Endothelial cell of umbilical vein (primary cell): Measurements from ENCODE around the gene TMEM250. TPM values are rescaled to one million over a fixed set of nuclear protein-coding genes. Genes with fewer than 3 reads are reported as not detected.

Experiments
- BruUV-seq: library from RNA; stranded (reverse); fragments of 400-500 nt; replicated peaks from 2 replicates; lab custom pipeline; 2021; lab: Mats Ljungman, UMichigan
- CTCF ChIA-PET: fragments of 300-600, 350-600 bp; sonication (Branson Sonifier 250); formaldehyde crosslinking; loops from one replicate; lab custom pipeline; 2021; ENCODE audit warnings: antibody characterized with exemption, inconsistent platforms; lab: Charles Lee
- POLR2A ChIA-PET: fragments of 300-600, 350-600 bp; sonication (Branson Sonifier 250); formaldehyde crosslinking; loops from one replicate; lab custom pipeline; 2021; ENCODE audit warnings: antibody characterized with exemption, inconsistent platforms; lab: Charles Lee
- DNase-seq: peaks from one replicate; pipeline ENCODE4 v3.0.0-alpha.2; 2011; ENCODE audit warnings: low read depth, low spot score
- FAIRE-seq: peaks from 2 replicates; lab custom pipeline; 2011; peaks lifted over from hg19 to GRCh38; lab: Jason Lieb, UNC
- H2AFZ ChIP-seq: 2 replicates; pipeline ENCODE4 v1.6.0; 2012; ENCODE audit warnings: low read depth, low read length, control low read depth, inconsistent platforms
- H3K27ac ChIP-seq: 2 replicates; pipeline ENCODE4 v1.5.1; 2011; ENCODE audit warnings: low read depth, mild to moderate bottlenecking, control low read depth, low read length, moderate library complexity; ENCODE audit not compliant: insufficient read depth
- H3K27me3 ChIP-seq, 2 experiments: 2 replicates each; pipeline versions ENCODE4 v1.6.0 to v1.6.1; 2011; ENCODE audit warnings: low read length in 2 of 2, mixed read lengths in 1 of 2; ENCODE audit not compliant: control insufficient read depth in 2 of 2, insufficient read depth in 2 of 2
- H3K36me3 ChIP-seq, 2 experiments: 2 replicates in 1 of 2; 3 replicates in 1 of 2; pipeline ENCODE4 v1.5.1; 2011; ENCODE audit warnings: low read length in 2 of 2, mild to moderate bottlenecking in 1 of 2, moderate library complexity in 1 of 2; ENCODE audit not compliant: control insufficient read depth in 2 of 2, insufficient read depth in 2 of 2; ENCODE audit errors: extremely low read depth in 1 of 2
- H3K4me1 ChIP-seq: 3 replicates; pipeline ENCODE4 v1.5.1; 2011; ENCODE audit warnings: mild to moderate bottlenecking, low read length; ENCODE audit not compliant: control insufficient read depth, insufficient read depth; ENCODE audit errors: extremely low read depth
- H3K4me2 ChIP-seq: 2 replicates; pipeline ENCODE4 v1.6.1; 2011; ENCODE audit warnings: low read length, control low read depth, mixed read lengths; ENCODE audit not compliant: insufficient read depth
- H3K4me3 ChIP-seq, 3 experiments: fragments of 200-600 bp in 1 of 3; sonication (generic), shearing (Covaris generic) in 1 of 3; replicated peaks in 1 of 3; 2 replicates each; pipeline ENCODE4 v1.5.1; 2011 to 2016; ENCODE audit warnings: control low read depth in 3 of 3, low read length in 3 of 3, mild to moderate bottlenecking in 2 of 3, inconsistent platforms in 1 of 3, low read depth in 1 of 3, moderate library complexity in 1 of 3; ENCODE audit not compliant: insufficient read depth in 1 of 3
- H3K79me2 ChIP-seq: 2 replicates; pipeline ENCODE4 v1.6.0; 2012; ENCODE audit warnings: low read length, inconsistent platforms; ENCODE audit not compliant: control insufficient read depth, insufficient read depth
- H3K9ac ChIP-seq: replicated peaks from 2 replicates; pipeline ENCODE3; 2011; ENCODE audit warnings: low read length, control low read depth; ENCODE audit not compliant: insufficient read depth; ENCODE audit errors: extremely low read depth
- H3K9me1 ChIP-seq: replicated peaks from 3 replicates; pipeline ENCODE4 v1.6.0; 2011; ENCODE audit warnings: mild to moderate bottlenecking, low read length; ENCODE audit not compliant: control insufficient read depth, insufficient read depth; ENCODE audit errors: extremely low read depth
- H3K9me3 ChIP-seq: replicated peaks from 2 replicates; pipeline ENCODE4 v1.5.1; 2012; ENCODE audit warnings: low read length, inconsistent platforms; ENCODE audit not compliant: control insufficient read depth, insufficient read depth
- H4K20me1 ChIP-seq: replicated peaks from 2 replicates; pipeline ENCODE3; 2011; ENCODE audit warnings: mild to moderate bottlenecking, low read length; ENCODE audit not compliant: control insufficient read depth, insufficient read depth; ENCODE audit errors: extremely low read depth
- CTCF ChIP-seq, 2 donors: IDR thresholded peaks; 1 replicate in 1 of 2; 2 replicates in 1 of 2; pipeline ENCODE4 v1.5.1; 2011; ENCODE audit warnings: low read length in 2 of 2, mild to moderate bottlenecking in 2 of 2, moderate library complexity in 2 of 2, control low read depth in 1 of 2, inconsistent platforms in 1 of 2, low read depth in 1 of 2; ENCODE audit not compliant: insufficient read depth in 1 of 2; ENCODE audit errors: extremely low read depth in 1 of 2
- FOS ChIP-seq: IDR thresholded peaks from 2 replicates; pipeline ENCODE4 v1.6.1; 2011; ENCODE audit warnings: mild to moderate bottlenecking, low read length, moderate library complexity, borderline replicate concordance; ENCODE audit not compliant: insufficient read depth
- JUN ChIP-seq: IDR thresholded peaks from 2 replicates; pipeline ENCODE4 v1.6.1; 2011; ENCODE audit warnings: borderline replicate concordance, low read depth; ENCODE audit not compliant: insufficient read length, insufficient read depth
- MYC ChIP-seq: IDR thresholded peaks from one replicate; pipeline ENCODE4 v1.6.1; 2011; ENCODE audit warnings: mild to moderate bottlenecking, low read depth, low read length
- POLR2A ChIP-seq: IDR thresholded peaks from 2 replicates; pipeline ENCODE4 v1.6.1; 2012; ENCODE audit warnings: low read depth, mild to moderate bottlenecking, control low read depth, low read length
- POLR2AphosphoS5 ChIP-seq: IDR thresholded peaks from 2 replicates; pipeline ENCODE4 v1.6.1; 2012; ENCODE audit warnings: low read depth, mild to moderate bottlenecking, control low read depth, low read length, moderate library complexity; ENCODE audit not compliant: insufficient read depth
- dilution Hi-C: fragments of 300-500 bp; cut with MboI; formaldehyde crosslinking; loops from one replicate; pipeline ENCODE4 v1.15.0; 2019; ENCODE audit warnings: low sequenced_read_pairs; ENCODE audit not compliant: extremely low pct_ligation_motif_present
- intact Hi-C: fragments of 100-400 bp; cut with micrococcal nuclease; formaldehyde crosslinking; loops from one replicate; pipeline ENCODE4 v1.10.0; 2022
- polyA plus RNA-seq, 4 experiments: library from polyadenylated mRNA; depleted of rRNA in 3 of 4; stranded (reverse) in 3 of 4; unstranded in 1 of 4; fragments of >200 nt; gene quantifications; 2 replicates each; pipeline versions ENCODE4 v1.2.1 to v1.2.3, GENCODE V29; 2011 to 2012; ENCODE audit warnings: missing spikeins in 1 of 4
- total RNA-seq: library from RNA; stranded (reverse); gene quantifications from 2 replicates; pipeline ENCODE4 v1.2.3, GENCODE V29; 2021

TMEM250 gene
- total and polyA plus RNA-seq, 2 donors (not counting 3 experiments of a cell fraction or from before 2014, with no cell fraction given): 24.9 to 49.9 TPM

- H3K27me3 ChIP-seq: no peaks in the 10 kb centered on the region
- no peak overlapping the region for H3K4me3 ChIP-seq
- DNase-seq (no peak), FAIRE-seq (no peak)
- no peaks in the 10 kb centered on the region for H3K9me1 ChIP-seq
- BruUV-seq: no TSS peak
- peaks cover 13% of the 10 kb centered on the region for H3K4me1 ChIP-seq
- H3K79me2 ChIP-seq: no peaks in the 10 kb centered on the region
- no peaks in the 10 kb centered on the region for H3K9me3 ChIP-seq
- H3K4me2 ChIP-seq: no peak overlapping the region
- dilution Hi-C loops (no loop called here), intact Hi-C loops (no loop called here)
- POLR2A ChIA-PET: no interaction called here
- H2AFZ ChIP-seq: no peak overlapping the region
- H3K9ac ChIP-seq: no peak overlapping the region
- H4K20me1 ChIP-seq: no peaks in the 10 kb centered on the region
- TF ChIP-seq JUN (no peak), POLR2AphosphoS5 (no peak), CTCF (IDR thresholded peaks at IDR 0.05; ENCODE audit: extremely low read depth in 1 of 2, insufficient read depth in 1 of 2, low read depth in 1 of 2, low read length in 2 of 2) (no peak), MYC (no peak), FOS (no peak), POLR2A (no peak)
- H3K27ac ChIP-seq: no peak overlapping the region
- CTCF ChIA-PET: interaction anchor here (0.6 to 2.0 kb wide), 3 partner anchors 12 to 17 kb away, joined by 3 to 7 read pairs (median 4); partner anchors contain the start of gene NACC2
- H3K36me3 ChIP-seq: no peaks in the 10 kb centered on the region
Observed at GRCh38 chr9:136107155-136107952, 11.3 kb downstream of the TMEM250 start.
